Measurements from ENCODE around the gene SNTB2. TPM values are rescaled to one million over a fixed set of nuclear protein-coding genes. Genes with fewer than 3 reads are reported as not detected.

SNTB2 gene
- total and polyA plus RNA-seq, 2 of the 13 experiments (the other 11 are each of a cell fraction or from before 2014, with no cell fraction given) = 11.5 to 19.2 TPM

GRCh38 chr16:69326172-69326873 lies 139.4 kb downstream of the SNTB2 start (continued):
- TF ChIP-seq TFDP1 (CRISPR knock-in tag; IDR thresholded peaks at IDR 0.05; ENCODE audit: borderline replicate concordance) = peak; percentile 76; the same call in 1 of the 2 replicates
- TF ChIP-seq, protein P1, sequence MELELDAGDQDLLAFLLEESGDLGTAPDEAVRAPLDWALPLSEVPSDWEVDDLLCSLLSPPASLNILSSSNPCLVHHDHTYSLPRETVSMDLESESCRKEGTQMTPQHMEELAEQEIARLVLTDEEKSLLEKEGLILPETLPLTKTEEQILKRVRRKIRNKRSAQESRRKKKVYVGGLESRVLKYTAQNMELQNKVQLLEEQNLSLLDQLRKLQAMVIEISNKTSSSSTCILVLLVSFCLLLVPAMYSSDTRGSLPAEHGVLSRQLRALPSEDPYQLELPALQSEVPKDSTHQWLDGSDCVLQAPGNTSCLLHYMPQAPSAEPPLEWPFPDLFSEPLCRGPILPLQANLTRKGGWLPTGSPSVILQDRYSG (CRISPR knock-in tag; IDR thresholded peaks at IDR 0.05) = no peak
- no peak for TF ChIP-seq NR3C1 (CRISPR knock-in tag; IDR thresholded peaks at IDR 0.05)
- TF ChIP-seq ZNF562 (CRISPR knock-in tag; IDR thresholded peaks at IDR 0.05; ENCODE audit: borderline replicate concordance) = no peak
- no peak for TF ChIP-seq ZNF101 (CRISPR knock-in tag; IDR thresholded peaks at IDR 0.05; ENCODE audit: borderline replicate concordance, low read depth)
- TF ChIP-seq ZNF235 (CRISPR knock-in tag; IDR thresholded peaks at IDR 0.05; ENCODE audit: borderline replicate concordance) = no peak
- TF ChIP-seq ZNF333 (CRISPR knock-in tag; IDR thresholded peaks at IDR 0.05; ENCODE audit: borderline replicate concordance) = no peak
- TF ChIP-seq NFYC (CRISPR knock-in tag; IDR thresholded peaks at IDR 0.05) = no peak
- peak; percentile 81 for TF ChIP-seq IRF2 (CRISPR knock-in tag; IDR thresholded peaks at IDR 0.05)
- TF ChIP-seq, protein P2, sequence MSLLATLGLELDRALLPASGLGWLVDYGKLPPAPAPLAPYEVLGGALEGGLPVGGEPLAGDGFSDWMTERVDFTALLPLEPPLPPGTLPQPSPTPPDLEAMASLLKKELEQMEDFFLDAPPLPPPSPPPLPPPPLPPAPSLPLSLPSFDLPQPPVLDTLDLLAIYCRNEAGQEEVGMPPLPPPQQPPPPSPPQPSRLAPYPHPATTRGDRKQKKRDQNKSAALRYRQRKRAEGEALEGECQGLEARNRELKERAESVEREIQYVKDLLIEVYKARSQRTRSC (CRISPR knock-in tag; IDR thresholded peaks at IDR 0.05; ENCODE audit: low read depth) = peak; percentile 26; the same call in 1 of the 2 replicates
- TF ChIP-seq ZNF775 (CRISPR knock-in tag; IDR thresholded peaks at IDR 0.05; ENCODE audit: borderline replicate concordance) = no peak
- no peak for TF ChIP-seq ZNF260 (CRISPR knock-in tag; IDR thresholded peaks at IDR 0.05; ENCODE audit: borderline replicate concordance, low read depth)
- TF ChIP-seq ZFP62 (CRISPR knock-in tag; IDR thresholded peaks at IDR 0.05) = no peak
- no peak for TF ChIP-seq PCBP1 (IDR thresholded peaks at IDR 0.05; ENCODE audit: borderline replicate concordance, low read depth, low read length)
- no peak for TF ChIP-seq NFKBIZ (CRISPR knock-in tag; IDR thresholded peaks at IDR 0.05)
- peak; percentile 77 for TF ChIP-seq KDM6A (CRISPR knock-in tag; IDR thresholded peaks at IDR 0.05; ENCODE audit: low read depth)
- TF ChIP-seq, protein P3, sequence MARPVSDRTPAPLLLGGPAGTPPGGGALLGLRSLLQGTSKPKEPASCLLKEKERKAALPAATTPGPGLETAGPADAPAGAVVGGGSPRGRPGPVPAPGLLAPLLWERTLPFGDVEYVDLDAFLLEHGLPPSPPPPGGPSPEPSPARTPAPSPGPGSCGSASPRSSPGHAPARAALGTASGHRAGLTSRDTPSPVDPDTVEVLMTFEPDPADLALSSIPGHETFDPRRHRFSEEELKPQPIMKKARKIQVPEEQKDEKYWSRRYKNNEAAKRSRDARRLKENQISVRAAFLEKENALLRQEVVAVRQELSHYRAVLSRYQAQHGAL (CRISPR knock-in tag; IDR thresholded peaks at IDR 0.05; ENCODE audit: not compliant biosample characterization) = no peak
- no peak for TF ChIP-seq CAMTA2 (CRISPR knock-in tag; IDR thresholded peaks at IDR 0.05; ENCODE audit: borderline replicate concordance)
- no peak for TF ChIP-seq FOSL1 (CRISPR knock-in tag; IDR thresholded peaks at IDR 0.05; ENCODE audit: borderline replicate concordance)
- no peak for TF ChIP-seq SNRNP70 (IDR thresholded peaks at IDR 0.05; ENCODE audit: low read depth, low read length)
- TF ChIP-seq BCLAF1 (IDR thresholded peaks at IDR 0.05) = no peak
- 0 out of 2 replicates have a peak, but pooled peaks have one; percentile 54 for TF ChIP-seq POGZ (CRISPR knock-in tag; IDR thresholded peaks at IDR 0.05)
- TF ChIP-seq HNRNPL (IDR thresholded peaks at IDR 0.05; ENCODE audit: low read depth, low read length) = no peak
- no peak for TF ChIP-seq ZNF180 (CRISPR knock-in tag; IDR thresholded peaks at IDR 0.05; ENCODE audit: borderline replicate concordance, low read depth)
- TF ChIP-seq NBN (conservative IDR thresholded peaks at IDR 0.05) = no peak
